HG03354 (cell line): ENCODE results near the gene S100A6.
"Not testable (repeated sequence)": the region's sequence is repeated elsewhere in the genome, so short reads cannot be mapped to it uniquely, and the experiment has no call there.

ENCODE experiments used
- ATAC-seq: cut with Tn5 transposase; IDR thresholded peaks from one replicate; pipeline ENCODE4 v1.9.1; 2021; ENCODE audit warnings: mild to moderate bottlenecking; ENCODE audit not compliant: unreplicated experiment, poor library complexity, severe bottlenecking

S100A6 gene

DNA sequence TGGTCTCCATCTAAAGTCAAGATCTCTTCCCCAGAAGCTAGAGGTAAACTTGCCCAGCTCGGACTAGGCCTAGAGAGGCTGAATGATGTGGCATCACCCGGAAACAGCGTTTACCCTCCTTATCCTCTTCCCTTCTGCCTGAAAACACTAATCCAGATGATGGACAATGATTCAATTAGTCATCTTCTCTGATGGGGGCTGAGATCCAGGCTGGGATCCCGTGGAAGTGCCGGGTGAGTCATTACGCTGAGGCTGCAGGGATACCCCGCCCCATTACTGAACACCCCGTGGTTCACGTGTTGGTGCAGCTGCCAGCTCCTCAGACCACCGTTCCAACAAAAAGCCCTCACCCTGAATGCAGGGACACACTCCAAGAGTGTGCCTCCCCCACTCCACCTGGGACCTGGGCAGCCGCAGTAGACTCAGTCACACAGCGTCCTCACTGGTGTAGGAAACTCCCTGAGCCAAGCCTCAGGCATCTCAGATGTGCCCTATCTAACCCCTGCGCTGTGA, 2.0 kb downstream of the S100A6 start:
- ATAC-seq: no peak

GRCh38 chr1:153532769-153533599, 2.8 kb downstream of the S100A6 start:
- ATAC-seq: no peak

- ATAC-seq: no peak
These were observed 3.6 kb downstream of the S100A6 start for GRCh38 chr1:153532181-153532580.

- no peak for ATAC-seq
These were observed 4.2 kb downstream of the S100A6 start for GRCh38 chr1:153531638-153532037.

GRCh38 chr1:153527683-153528040, 8.1 kb downstream of the S100A6 start:
- ATAC-seq: no peak

- no peak for ATAC-seq
These were observed 8.6 kb downstream of the S100A6 start for GRCh38 chr1:153527023-153527682.

DNA sequence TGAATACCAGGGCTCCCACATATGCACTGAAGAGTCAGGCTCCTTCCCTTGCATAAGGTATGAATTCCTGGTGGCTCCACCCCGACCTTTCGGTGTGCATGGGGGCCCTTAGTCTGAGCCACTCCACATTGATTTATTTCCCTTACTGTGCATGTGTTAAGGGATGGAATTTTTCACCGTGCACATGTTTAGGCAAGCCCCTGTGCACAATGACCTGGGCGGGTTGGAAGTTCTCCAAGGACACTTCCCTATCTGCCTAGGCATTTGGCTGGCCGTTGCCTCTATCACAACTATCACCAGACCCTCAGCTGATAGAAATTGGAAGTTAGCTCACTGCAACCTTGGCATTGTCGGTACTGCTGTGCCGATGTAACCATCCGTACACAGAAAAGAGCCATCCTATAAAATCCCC, 9.7 kb downstream of the S100A6 start:
- ATAC-seq: no peak

DNA sequence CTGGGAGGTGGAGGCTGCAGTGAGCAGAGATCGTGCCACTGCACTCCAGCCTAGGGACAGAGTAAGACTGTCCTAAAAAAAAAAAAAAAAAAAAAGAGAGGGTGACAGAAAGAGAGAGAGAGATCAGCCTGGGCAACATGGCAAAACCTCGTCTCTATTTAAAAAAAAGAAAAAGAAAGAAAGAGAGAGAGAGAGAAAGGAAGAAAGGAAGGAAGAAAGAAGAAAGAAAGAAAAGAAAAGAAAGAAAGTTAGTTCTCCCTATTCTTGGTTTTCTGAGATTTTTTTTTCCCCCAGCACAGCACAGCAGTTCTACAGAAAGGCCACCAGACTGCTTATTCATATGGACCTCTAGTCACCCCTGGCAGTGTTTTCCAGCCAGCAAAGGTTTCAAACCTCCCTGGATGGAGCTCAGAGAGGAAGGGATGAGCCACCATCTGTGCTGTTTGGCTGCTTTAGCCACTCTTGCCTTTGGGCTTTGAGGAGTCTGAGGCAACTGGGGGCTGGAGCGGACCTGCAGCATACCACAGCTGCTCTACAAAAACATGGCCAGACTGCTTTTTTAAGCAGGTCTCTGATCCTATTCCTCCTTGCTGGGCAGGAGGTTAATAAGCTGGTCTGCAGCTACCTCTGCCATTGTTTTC, 10.6 kb downstream of the S100A6 start:
- no peak for ATAC-seq

GRCh38 chr1:153522353-153523048, 13.3 kb downstream of the S100A6 start:
- ATAC-seq: not testable (repeated sequence)

DNA sequence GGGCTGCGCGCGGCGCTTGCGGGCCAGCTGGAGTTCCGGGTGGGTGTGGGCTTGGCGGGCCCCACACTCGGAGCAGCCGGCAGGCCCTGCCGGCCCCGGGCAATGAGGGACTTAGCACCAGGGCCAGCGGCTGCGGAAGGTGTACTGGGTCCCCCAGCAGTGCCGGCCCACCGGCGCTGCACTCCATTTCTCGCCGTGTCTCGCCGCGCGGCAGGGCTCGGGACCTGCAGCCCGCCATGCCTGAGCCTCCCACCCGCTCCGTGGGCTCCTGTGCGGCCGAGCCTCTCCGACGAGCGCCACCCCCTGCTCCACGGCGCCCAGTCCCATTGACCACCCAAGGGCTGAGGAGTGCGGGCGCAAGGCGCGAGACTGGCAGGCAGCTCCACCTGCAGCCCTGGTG, 14.0 kb downstream of the S100A6 start:
- not testable (repeated sequence) for ATAC-seq

- no peak for ATAC-seq
These were observed 14.8 kb downstream of the S100A6 start for GRCh38 chr1:153520818-153521476.

- ATAC-seq: not testable (repeated sequence)
These were observed 15.6 kb downstream of the S100A6 start for GRCh38 chr1:153520137-153520691.

GRCh38 chr1:153519242-153519641, 16.5 kb downstream of the S100A6 start:
- ATAC-seq: no peak

GRCh38 chr1:153515504-153516394, 20.0 kb downstream of the S100A6 start:
- ATAC-seq: no peak

GRCh38 chr1:153513666-153514065, 22.1 kb downstream of the S100A6 start:
- ATAC-seq: no peak

DNA sequence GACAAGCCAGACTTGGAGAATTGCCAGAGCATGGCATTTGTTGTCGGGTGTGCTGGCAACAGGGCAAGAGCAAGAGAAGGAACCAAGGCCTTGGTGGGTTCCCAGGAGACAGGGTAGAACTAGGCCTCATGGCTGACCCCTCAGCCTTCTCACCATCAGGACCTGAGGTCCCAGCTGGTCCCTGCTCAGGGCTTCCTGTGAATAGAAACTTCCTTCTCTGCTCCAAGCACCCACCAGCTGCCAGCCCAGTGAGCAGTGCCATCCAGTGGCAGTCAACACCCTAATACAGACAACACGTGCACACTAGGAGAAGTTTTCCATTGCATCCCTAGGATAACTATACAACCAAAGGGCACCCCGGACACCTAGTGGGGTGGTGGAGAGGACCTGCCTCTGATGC, 22.8 kb downstream of the S100A6 start:
- no peak for ATAC-seq

DNA sequence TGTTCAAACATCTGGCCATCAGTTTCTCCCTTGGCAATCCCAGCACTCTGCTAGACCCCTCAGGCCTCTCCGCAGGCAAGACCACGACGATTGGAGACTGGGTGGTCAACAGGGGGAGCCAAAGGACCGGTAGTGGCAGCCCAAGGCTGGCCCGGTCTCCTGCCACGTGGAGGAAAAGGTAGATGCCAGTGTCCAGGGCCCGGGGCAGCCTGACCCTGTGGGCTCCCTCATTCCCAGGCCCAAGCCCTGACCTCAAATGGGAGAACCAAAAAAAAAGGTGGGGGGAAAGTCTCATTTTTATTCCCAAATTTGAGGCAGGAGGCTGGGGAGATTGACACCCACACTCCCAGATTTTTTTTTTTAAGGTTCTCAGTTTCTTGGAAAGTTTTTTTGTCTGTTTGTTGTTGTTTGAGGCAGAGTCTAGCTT, 24.8 kb downstream of the S100A6 start:
- ATAC-seq: no peak

DNA sequence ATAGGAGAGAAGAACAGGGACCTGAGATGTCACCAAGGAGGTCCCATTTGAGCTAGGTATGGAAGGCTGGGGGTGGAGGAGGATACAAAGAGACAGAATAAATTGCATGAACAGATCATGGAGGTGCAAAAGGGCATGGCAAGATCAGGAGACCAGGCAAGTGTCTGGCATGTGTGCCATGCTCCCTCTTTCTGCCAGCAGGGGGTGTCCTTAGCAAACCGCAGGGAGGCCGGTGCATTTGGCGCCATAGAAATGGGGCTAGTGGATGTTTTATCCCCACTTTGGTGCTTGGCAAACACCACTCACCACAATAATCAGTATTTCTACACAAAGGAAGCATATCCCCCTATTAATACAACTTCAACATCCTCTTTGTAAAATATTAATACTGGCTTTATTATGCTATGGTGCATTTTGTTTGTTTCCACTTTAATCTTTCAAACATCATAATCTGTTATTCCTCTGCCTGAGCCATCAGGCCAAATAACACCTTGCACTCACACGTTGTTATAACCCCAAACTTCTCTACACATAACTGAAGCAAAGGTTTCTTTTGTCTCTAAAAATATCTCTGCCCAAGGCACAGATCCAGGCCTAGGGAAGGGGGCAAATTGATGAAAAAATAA, 25.9 kb downstream of the S100A6 start:
- ATAC-seq: no peak
